DMS53 (cell line): Measurements from ENCODE around the gene SMIM20.
"Not testable (repeated sequence)": the region's sequence is repeated elsewhere in the genome, so short reads cannot be mapped to it uniquely, and the experiment has no call there.

Experiments
- DNase-seq: peaks from one replicate; lab custom pipeline; 2025; lab: John Stamatoyannopoulos, UW

Gene SMIM20

GRCh38 chr4:25913851-25914669 is at the start of gene SMIM20:
SMIM20 (plus strand) TSS chr4:25914220; CDS start chr4:25914314, 94 bp downstream.
- peak; percentile 98 for DNase-seq

GRCh38 chr4:25865586-25865985 is 48.4 kb upstream of the SMIM20 start:
- peak; percentile 72 for DNase-seq

- DNase-seq: not testable (repeated sequence)
Observed at GRCh38 chr4:25866401-25866800, 47.6 kb upstream of the SMIM20 start.

- no peak for DNase-seq
Observed at GRCh38 chr4:25867781-25868294, 46.2 kb upstream of the SMIM20 start.

- no peak for DNase-seq
Observed at GRCh38 chr4:25870081-25870480, 43.9 kb upstream of the SMIM20 start.

GRCh38 chr4:25872851-25873631 is 41.0 kb upstream of the SMIM20 start:
- peak; percentile 48 for DNase-seq

- DNase-seq: no peak
Observed at GRCh38 chr4:25873632-25874129, 40.3 kb upstream of the SMIM20 start.

- no peak for DNase-seq
Observed at GRCh38 chr4:25874655-25875054, 39.4 kb upstream of the SMIM20 start.

- DNase-seq: no peak
Observed at GRCh38 chr4:25875281-25875745, 38.7 kb upstream of the SMIM20 start.

GRCh38 chr4:25878676-25879075 is 35.3 kb upstream of the SMIM20 start:
- no peak for DNase-seq

- DNase-seq: no peak
Observed at GRCh38 chr4:25879091-25879584, 34.9 kb upstream of the SMIM20 start.

- no peak for DNase-seq
Observed at GRCh38 chr4:25879587-25879986, 34.4 kb upstream of the SMIM20 start.

GRCh38 chr4:25879991-25880651 is 33.9 kb upstream of the SMIM20 start:
- DNase-seq: no peak

GRCh38 chr4:25881193-25881592 is 32.8 kb upstream of the SMIM20 start:
- no peak for DNase-seq

- DNase-seq: no peak
Observed at GRCh38 chr4:25882226-25882625, 31.8 kb upstream of the SMIM20 start.

GRCh38 chr4:25883565-25883964 is 30.5 kb upstream of the SMIM20 start:
- no peak for DNase-seq

GRCh38 chr4:25884031-25884782 is 29.8 kb upstream of the SMIM20 start:
- no peak for DNase-seq

- no peak for DNase-seq
Observed at GRCh38 chr4:25888781-25889180, 25.2 kb upstream of the SMIM20 start.

GRCh38 chr4:25889589-25890503 is 24.2 kb upstream of the SMIM20 start:
- no peak for DNase-seq
